Measurements from ENCODE around the gene TUT4. TPM values are rescaled to one million over a fixed set of nuclear protein-coding genes. Genes with fewer than 3 reads are reported as not detected.
A peak's percentile ranks its signal among the peaks of the same experiment; 100 is the strongest.

The TUT4 gene
- total and polyA plus RNA-seq, 2 experiments from 2014 or later, result 37.9 to 58.0 TPM

GRCh38 chr1:52567943-52568342 is 15.1 kb upstream of the TUT4 start:
- Histone ChIP-seq H3K4me3 (no peak overlapping the region), H3K4me2 (peak overlapping the region; percentile 37), H3K9me3 (ENCODE audit: low read depth) (no peaks in the 10 kb centered on the region), H3K4me1 (ENCODE audit: insufficient read depth) (peaks cover 3% of the 10 kb centered on the region), H4K20me1 (ENCODE audit: insufficient read depth, poor library complexity, severe bottlenecking) (no peaks in the 10 kb centered on the region), H3K36me3 (replicated peaks; ENCODE audit: insufficient read depth, low read depth) (no peaks in the 10 kb centered on the region), H3K27me3 (no peaks in the 10 kb centered on the region), H3K79me2 (no peaks in the 10 kb centered on the region), H3K9me2 (replicated peaks; ENCODE audit: insufficient read depth) (no peaks in the 10 kb centered on the region), H3K27ac (no peak overlapping the region), H2AFZ (peak overlapping the region; percentile 15)
- WGBS (ENCODE audit: low lambda C conversion rate, missing lambda C conversion rate), result 65% methylated on average over 5 of the region's 5 CpGs
- no peak for DNase-seq (ENCODE audit: low spot score)
- TF ChIP-seq, protein P1, sequence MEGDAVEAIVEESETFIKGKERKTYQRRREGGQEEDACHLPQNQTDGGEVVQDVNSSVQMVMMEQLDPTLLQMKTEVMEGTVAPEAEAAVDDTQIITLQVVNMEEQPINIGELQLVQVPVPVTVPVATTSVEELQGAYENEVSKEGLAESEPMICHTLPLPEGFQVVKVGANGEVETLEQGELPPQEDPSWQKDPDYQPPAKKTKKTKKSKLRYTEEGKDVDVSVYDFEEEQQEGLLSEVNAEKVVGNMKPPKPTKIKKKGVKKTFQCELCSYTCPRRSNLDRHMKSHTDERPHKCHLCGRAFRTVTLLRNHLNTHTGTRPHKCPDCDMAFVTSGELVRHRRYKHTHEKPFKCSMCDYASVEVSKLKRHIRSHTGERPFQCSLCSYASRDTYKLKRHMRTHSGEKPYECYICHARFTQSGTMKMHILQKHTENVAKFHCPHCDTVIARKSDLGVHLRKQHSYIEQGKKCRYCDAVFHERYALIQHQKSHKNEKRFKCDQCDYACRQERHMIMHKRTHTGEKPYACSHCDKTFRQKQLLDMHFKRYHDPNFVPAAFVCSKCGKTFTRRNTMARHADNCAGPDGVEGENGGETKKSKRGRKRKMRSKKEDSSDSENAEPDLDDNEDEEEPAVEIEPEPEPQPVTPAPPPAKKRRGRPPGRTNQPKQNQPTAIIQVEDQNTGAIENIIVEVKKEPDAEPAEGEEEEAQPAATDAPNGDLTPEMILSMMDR (IDR thresholded peaks at IDR 0.05; ENCODE audit: poor library complexity), result no peak
- TF ChIP-seq EZH2phosphoT487 (IDR thresholded peaks at IDR 0.05; ENCODE audit: low read depth, severe bottlenecking, unreplicated experiment) (no peak), EZH2 (IDR thresholded peaks at IDR 0.05; ENCODE audit: borderline replicate concordance) (no peak)

DNA sequence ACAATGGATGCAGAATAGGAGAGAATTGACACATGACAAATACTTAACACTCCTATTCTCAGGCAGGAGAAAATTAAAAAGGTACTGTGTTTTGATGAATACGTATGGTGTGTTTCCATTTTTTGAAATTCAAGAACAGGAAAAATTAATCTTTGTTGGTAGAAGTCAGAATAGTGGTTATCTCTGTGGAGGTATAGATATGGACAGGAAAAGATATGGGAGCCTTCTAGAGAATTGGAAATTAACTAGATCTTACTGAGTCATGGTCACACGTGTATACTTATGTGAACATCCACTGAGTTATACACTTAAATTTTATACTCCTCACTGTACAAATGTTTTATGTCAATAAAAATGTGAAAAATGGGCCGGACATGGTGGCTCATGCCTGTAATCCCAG is 9.9 kb upstream of the TUT4 start:
- no peak for TF ChIP-seq EZH2 (IDR thresholded peaks at IDR 0.05; ENCODE audit: borderline replicate concordance)
- TF ChIP-seq, protein P1 (IDR thresholded peaks at IDR 0.05; ENCODE audit: poor library complexity), result no peak
- TF ChIP-seq EZH2phosphoT487 (IDR thresholded peaks at IDR 0.05; ENCODE audit: low read depth, severe bottlenecking, unreplicated experiment), result no peak
- 89% methylated on average over 3 of the region's 3 CpGs for WGBS (ENCODE audit: low lambda C conversion rate, missing lambda C conversion rate)
- DNase-seq (ENCODE audit: low spot score), result no peak
- H4K20me1 ChIP-seq (ENCODE audit: insufficient read depth, poor library complexity, severe bottlenecking), result no peaks in the 10 kb centered on the region
- no peaks in the 10 kb centered on the region for H3K9me2 ChIP-seq (replicated peaks; ENCODE audit: insufficient read depth)
- no peaks in the 10 kb centered on the region for H3K27me3 ChIP-seq
- H3K4me2 ChIP-seq, result no peak overlapping the region
- H2AFZ ChIP-seq, result no peak overlapping the region
- H3K79me2 ChIP-seq, result no peaks in the 10 kb centered on the region
- no peaks in the 10 kb centered on the region for H3K36me3 ChIP-seq (replicated peaks; ENCODE audit: insufficient read depth, low read depth)
- peaks cover 1% of the 10 kb centered on the region for H3K4me1 ChIP-seq (ENCODE audit: insufficient read depth)
- no peak overlapping the region for H3K27ac ChIP-seq
- no peaks in the 10 kb centered on the region for H3K9me3 ChIP-seq (ENCODE audit: low read depth)
- H3K4me3 ChIP-seq, result no peak overlapping the region

DNA sequence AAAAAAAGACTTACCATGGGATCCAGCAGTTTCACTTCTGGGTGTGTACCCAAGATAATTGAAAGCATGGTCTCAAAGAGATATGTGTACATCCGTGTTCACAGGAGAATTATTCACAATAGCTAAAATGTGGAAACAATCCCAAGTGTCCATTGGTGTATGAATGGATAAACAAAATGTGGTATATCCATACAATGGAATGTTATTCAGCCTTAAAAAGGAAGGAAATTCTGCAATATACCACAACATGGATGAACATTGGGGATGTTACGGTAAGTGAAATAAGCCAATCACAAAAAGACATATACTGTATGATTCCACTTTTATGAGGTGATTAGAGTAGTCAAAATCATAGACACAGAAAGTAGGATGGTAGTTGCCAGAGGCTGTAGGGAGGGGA is 7.0 kb upstream of the TUT4 start:
- Histone ChIP-seq H2AFZ (no peak overlapping the region), H3K36me3 (replicated peaks; ENCODE audit: insufficient read depth, low read depth) (no peaks in the 10 kb centered on the region), H3K4me2 (no peak overlapping the region), H3K9me2 (replicated peaks; ENCODE audit: insufficient read depth) (no peaks in the 10 kb centered on the region), H3K4me3 (no peak overlapping the region), H3K79me2 (no peaks in the 10 kb centered on the region), H3K27ac (no peak overlapping the region), H3K9me3 (ENCODE audit: low read depth) (no peaks in the 10 kb centered on the region), H4K20me1 (ENCODE audit: insufficient read depth, poor library complexity, severe bottlenecking) (no peaks in the 10 kb centered on the region), H3K27me3 (no peaks in the 10 kb centered on the region), H3K4me1 (ENCODE audit: insufficient read depth) (peaks cover 5% of the 10 kb centered on the region)
- DNase-seq (ENCODE audit: low spot score), result no peak
- 96% methylated on average over 2 of the region's 2 CpGs for whole genome bisulfite sequencing (ENCODE audit: low lambda C conversion rate, missing lambda C conversion rate)
- TF ChIP-seq, protein P1 (IDR thresholded peaks at IDR 0.05; ENCODE audit: poor library complexity), result no peak
- no peak for TF ChIP-seq EZH2 (IDR thresholded peaks at IDR 0.05; ENCODE audit: borderline replicate concordance)
- no peak for TF ChIP-seq EZH2phosphoT487 (IDR thresholded peaks at IDR 0.05; ENCODE audit: low read depth, severe bottlenecking, unreplicated experiment)

DNA sequence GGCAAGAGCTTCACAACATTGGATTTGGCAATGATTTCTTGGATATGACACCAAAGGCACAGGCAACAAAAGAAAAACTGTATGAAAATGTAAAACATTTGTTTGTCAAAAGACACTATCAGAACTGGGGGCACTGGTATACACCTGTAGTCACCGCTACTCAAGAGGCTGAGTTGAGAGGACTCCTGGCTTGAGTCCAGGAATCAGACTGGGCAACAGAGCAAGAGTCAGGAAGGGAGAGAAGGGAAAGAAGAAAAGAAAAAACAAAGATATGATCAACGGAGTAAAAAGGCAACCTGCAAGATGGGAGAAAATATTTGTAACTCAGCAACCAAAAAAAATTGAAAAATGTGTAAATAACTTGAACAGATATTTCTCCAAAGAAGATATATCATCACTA is 6.0 kb upstream of the TUT4 start:
- Histone ChIP-seq H3K27ac (no peak overlapping the region), H3K36me3 (replicated peaks; ENCODE audit: insufficient read depth, low read depth) (no peaks in the 10 kb centered on the region), H3K4me2 (no peak overlapping the region), H3K79me2 (no peaks in the 10 kb centered on the region), H3K9me2 (replicated peaks; ENCODE audit: insufficient read depth) (no peaks in the 10 kb centered on the region), H3K4me3 (no peak overlapping the region), H2AFZ (no peak overlapping the region), H4K20me1 (ENCODE audit: insufficient read depth, poor library complexity, severe bottlenecking) (no peaks in the 10 kb centered on the region), H3K9me3 (ENCODE audit: low read depth) (no peaks in the 10 kb centered on the region), H3K4me1 (ENCODE audit: insufficient read depth) (peaks cover 14% of the 10 kb centered on the region), H3K27me3 (no peaks in the 10 kb centered on the region)
- DNase-seq (ENCODE audit: low spot score), result no peak
- TF ChIP-seq, protein P1 (IDR thresholded peaks at IDR 0.05; ENCODE audit: poor library complexity), result no peak
- 94% methylated on average over 2 of the region's 2 CpGs for WGBS (ENCODE audit: low lambda C conversion rate, missing lambda C conversion rate)
